Neural progenitor cell (in vitro differentiated cells): ENCODE data around the gene GAP43. TPM values are rescaled to one million over a fixed set of nuclear protein-coding genes. Genes with fewer than 3 reads are reported as not detected.

Experiments used
- DNase-seq: peaks from one replicate; pipeline ENCODE4 v3.0.0-alpha.2; 2016; ENCODE audit warnings: low spot score
- H2AFZ ChIP-seq: fragments of 200-600 bp; sonication (generic); replicated peaks from 2 replicates; pipeline ENCODE4 v1.6.1; 2016; ENCODE audit warnings: antibody characterized with exemption
- H3F3A ChIP-seq: fragments of 200-600 bp; sonication (generic); 2 replicates; pipeline ENCODE4 v1.6.1; 2016; ENCODE audit warnings: antibody characterized with exemption, low read depth
- H3K27ac ChIP-seq: fragments of 200-600 bp; sonication (generic); 2 replicates; pipeline ENCODE4 v1.5.1; 2016; ENCODE audit warnings: mild to moderate bottlenecking
- H3K27me3 ChIP-seq: fragments of 200-600 bp; sonication (generic); 2 replicates; pipeline ENCODE4 v1.6.1; 2016; ENCODE audit warnings: mild to moderate bottlenecking, moderate library complexity
- H3K36me3 ChIP-seq: fragments of 200-600 bp; sonication (generic); 2 replicates; pipeline ENCODE4 v1.5.1; 2016
- H3K4me1 ChIP-seq: fragments of 200-600 bp; sonication (generic); 2 replicates; pipeline ENCODE4 v1.6.1; 2016; ENCODE audit warnings: mixed run types
- H3K4me2 ChIP-seq: fragments of 200-600 bp; sonication (generic); 2 replicates; pipeline ENCODE4 v1.6.1; 2016
- H3K4me3 ChIP-seq: fragments of 200-600 bp; sonication (generic); 2 replicates; pipeline ENCODE4 v1.5.1; 2016
- H3K79me2 ChIP-seq: fragments of 200-600 bp; sonication (generic); 2 replicates; pipeline ENCODE4 v1.6.1; 2016; ENCODE audit warnings: low read depth
- H3K9ac ChIP-seq: fragments of 200-600 bp; sonication (generic); 2 replicates; pipeline ENCODE4 v1.6.1; 2016
- H3K9me3 ChIP-seq: fragments of 200-600 bp; sonication (generic); 2 replicates; pipeline ENCODE4 v1.5.1; 2016; ENCODE audit warnings: low read depth
- H4K20me1 ChIP-seq: fragments of 200-600 bp; sonication (generic); 2 replicates; pipeline ENCODE4 v1.6.1; 2016; ENCODE audit warnings: low read depth
- H3K27ac Mint-ChIP-seq: 3 replicates; pipeline ENCODE4 v1.8.0; 2021; ENCODE audit warnings: mixed read lengths
- H3K27me3 Mint-ChIP-seq: 2 replicates; pipeline ENCODE4 v1.8.0; 2022; ENCODE audit warnings: low read depth, mild to moderate bottlenecking, inconsistent platforms, moderate library complexity, mixed read lengths; ENCODE audit not compliant: insufficient read depth
- H3K36me3 Mint-ChIP-seq: 3 replicates; pipeline ENCODE4 v1.8.0; 2021; ENCODE audit warnings: mixed read lengths
- H3K4me1 Mint-ChIP-seq: 3 replicates; pipeline ENCODE4 v1.8.0; 2021; ENCODE audit warnings: mixed read lengths
- H3K4me3 Mint-ChIP-seq: 3 replicates; pipeline ENCODE4 v1.8.0; 2021; ENCODE audit warnings: mild to moderate bottlenecking, moderate library complexity, mixed read lengths
- H3K9me3 Mint-ChIP-seq: 3 replicates; pipeline ENCODE4 v1.8.0; 2020; ENCODE audit warnings: mixed read lengths
- EZH2 ChIP-seq: fragments of 200-600 bp; sonication (generic); IDR thresholded peaks from 2 replicates; pipeline ENCODE4 v1.6.1; 2017; ENCODE audit warnings: antibody characterized with exemption, mild to moderate bottlenecking, moderate library complexity
- EZH2phosphoT487 ChIP-seq: fragments of 200-600 bp; sonication (generic); IDR thresholded peaks from 2 replicates; pipeline ENCODE4 v1.6.1; 2017; ENCODE audit warnings: antibody characterized with exemption
- total RNA-seq: library from RNA; depleted of rRNA; stranded (reverse); fragments of >200 nt; gene quantifications from 2 replicates; pipeline ENCODE4 v1.2.3, GENCODE V29; 2015; ENCODE audit warnings: low replicate concordance
- TF ChIP-seq, protein P1 (sequence below): fragments of 200-600 bp; sonication (generic); IDR thresholded peaks from 2 replicates; pipeline ENCODE4 v1.5.1; 2017; ENCODE audit warnings: antibody characterized with exemption, mild to moderate bottlenecking

Gene GAP43
- total RNA-seq, 1 donor from 2014 or later = 5.0 TPM

DNA sequence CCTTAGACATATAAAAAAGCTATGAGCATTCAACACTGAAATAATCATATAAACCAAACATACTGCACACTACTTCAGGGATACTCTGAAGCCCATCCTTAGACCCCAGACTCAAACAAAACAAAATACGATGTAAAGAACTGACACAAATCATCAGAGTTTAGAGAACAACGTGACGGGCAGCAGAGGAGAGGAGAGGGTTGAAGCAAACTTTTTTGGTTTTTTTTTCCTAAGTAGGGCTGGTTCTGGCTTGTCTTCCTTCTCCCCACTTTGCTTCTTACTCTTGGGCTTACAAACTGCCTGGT, 34.7 kb downstream of the GAP43 start:
- no peak for DNase-seq
- H3K79me2 ChIP-seq = no peaks in the 10 kb centered on the region
- H2AFZ ChIP-seq = peak overlapping the region; percentile 86

DNA sequence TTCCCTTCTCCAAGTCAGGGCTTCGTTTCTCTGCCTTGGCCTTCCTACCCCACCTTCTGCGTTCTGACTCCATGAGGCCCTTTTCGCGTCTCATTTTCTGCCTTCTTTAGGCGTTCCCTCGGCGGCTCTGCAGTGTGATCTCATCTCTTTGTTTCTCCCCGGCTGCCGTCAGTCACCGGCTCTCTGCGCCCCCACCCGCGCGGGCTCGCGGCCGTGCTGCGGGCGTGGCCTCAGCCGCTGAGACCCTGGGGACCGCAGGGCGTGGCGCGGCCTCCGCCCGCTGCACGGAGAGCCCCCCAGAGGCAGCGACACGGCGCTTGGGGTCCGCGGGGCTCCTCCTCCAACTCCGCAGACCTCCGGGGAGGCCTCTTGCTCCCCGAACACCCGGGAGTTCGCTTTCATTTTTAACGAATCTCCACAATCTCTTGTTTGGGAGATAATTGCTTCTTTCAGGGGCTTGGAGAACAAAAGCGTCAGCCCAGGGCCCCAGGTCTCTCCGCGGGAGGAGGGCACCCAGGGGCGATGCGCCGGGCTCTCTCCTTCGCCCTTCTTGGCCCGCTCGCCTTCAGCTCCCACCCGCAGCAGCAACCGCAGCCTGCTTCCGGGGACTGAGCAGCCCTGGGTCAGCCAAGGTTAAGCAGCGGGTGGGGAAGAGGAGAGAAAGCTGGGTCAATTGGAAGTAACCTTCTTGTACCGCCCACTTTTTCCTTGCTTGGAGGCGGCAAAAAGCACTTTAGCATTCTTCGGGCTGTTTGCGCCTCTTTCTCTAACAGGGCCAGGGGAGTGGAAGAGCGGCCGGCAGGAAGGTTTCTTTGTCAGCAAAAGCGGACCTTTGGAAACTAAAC, 35.2 kb downstream of the GAP43 start:
- Histone ChIP-seq H3K27ac (peak overlapping the region; percentile 88), H2AFZ (peak overlapping the region; percentile 86), H3F3A (peaks cover 42% of the 10 kb centered on the region), H3K4me3 (peak overlapping the region; percentile 61), H3K9me3 (no peaks in the 10 kb centered on the region), H3K79me2 (no peaks in the 10 kb centered on the region), H4K20me1 (no peaks in the 10 kb centered on the region), H3K4me2 (peak overlapping the region; percentile 86), H3K36me3 (no peaks in the 10 kb centered on the region), H3K4me1 (peaks cover 38% of the 10 kb centered on the region), H3K9ac (peak overlapping the region; percentile 12), H3K27me3 (no peaks in the 10 kb centered on the region)
- TF ChIP-seq, protein P1, sequence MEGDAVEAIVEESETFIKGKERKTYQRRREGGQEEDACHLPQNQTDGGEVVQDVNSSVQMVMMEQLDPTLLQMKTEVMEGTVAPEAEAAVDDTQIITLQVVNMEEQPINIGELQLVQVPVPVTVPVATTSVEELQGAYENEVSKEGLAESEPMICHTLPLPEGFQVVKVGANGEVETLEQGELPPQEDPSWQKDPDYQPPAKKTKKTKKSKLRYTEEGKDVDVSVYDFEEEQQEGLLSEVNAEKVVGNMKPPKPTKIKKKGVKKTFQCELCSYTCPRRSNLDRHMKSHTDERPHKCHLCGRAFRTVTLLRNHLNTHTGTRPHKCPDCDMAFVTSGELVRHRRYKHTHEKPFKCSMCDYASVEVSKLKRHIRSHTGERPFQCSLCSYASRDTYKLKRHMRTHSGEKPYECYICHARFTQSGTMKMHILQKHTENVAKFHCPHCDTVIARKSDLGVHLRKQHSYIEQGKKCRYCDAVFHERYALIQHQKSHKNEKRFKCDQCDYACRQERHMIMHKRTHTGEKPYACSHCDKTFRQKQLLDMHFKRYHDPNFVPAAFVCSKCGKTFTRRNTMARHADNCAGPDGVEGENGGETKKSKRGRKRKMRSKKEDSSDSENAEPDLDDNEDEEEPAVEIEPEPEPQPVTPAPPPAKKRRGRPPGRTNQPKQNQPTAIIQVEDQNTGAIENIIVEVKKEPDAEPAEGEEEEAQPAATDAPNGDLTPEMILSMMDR = no peak
- TF ChIP-seq EZH2 (no peak), EZH2phosphoT487 (no peak)
- Mint-ChIP-seq H3K9me3 (no peaks in the 10 kb centered on the region), H3K27ac (peak overlapping the region; percentile 100), H3K27me3 (no peaks in the 10 kb centered on the region), H3K4me1 (peaks cover 62% of the 10 kb centered on the region), H3K36me3 (no peaks in the 10 kb centered on the region), H3K4me3 (peak overlapping the region; percentile 89)
- DNase-seq = peak; percentile 91

More for the DNA sequence above, 34.7 kb downstream of the GAP43 start:
- peak overlapping the region; percentile 88 for H3K27ac ChIP-seq
- H3K4me3 ChIP-seq = peak overlapping the region; percentile 61
- H3K4me1 ChIP-seq = peaks cover 38% of the 10 kb centered on the region
- no peaks in the 10 kb centered on the region for H3K9me3 Mint-ChIP-seq
- H3K27me3 ChIP-seq = no peaks in the 10 kb centered on the region
- no peaks in the 10 kb centered on the region for H3K27me3 Mint-ChIP-seq
- no peak for TF ChIP-seq EZH2
- TF ChIP-seq, protein P1 = no peak
- no peak for TF ChIP-seq EZH2phosphoT487
- peak overlapping the region; percentile 89 for H3K4me3 Mint-ChIP-seq
- H3K36me3 ChIP-seq = no peaks in the 10 kb centered on the region
- no peaks in the 10 kb centered on the region for H3K9me3 ChIP-seq
- peaks cover 42% of the 10 kb centered on the region for H3F3A ChIP-seq
- peak overlapping the region; percentile 100 for H3K27ac Mint-ChIP-seq
- peak overlapping the region; percentile 86 for H3K4me2 ChIP-seq
- H4K20me1 ChIP-seq = no peaks in the 10 kb centered on the region
- no peaks in the 10 kb centered on the region for H3K36me3 Mint-ChIP-seq
- H3K4me1 Mint-ChIP-seq = peaks cover 56% of the 10 kb centered on the region
- peak overlapping the region; percentile 12 for H3K9ac ChIP-seq

DNA sequence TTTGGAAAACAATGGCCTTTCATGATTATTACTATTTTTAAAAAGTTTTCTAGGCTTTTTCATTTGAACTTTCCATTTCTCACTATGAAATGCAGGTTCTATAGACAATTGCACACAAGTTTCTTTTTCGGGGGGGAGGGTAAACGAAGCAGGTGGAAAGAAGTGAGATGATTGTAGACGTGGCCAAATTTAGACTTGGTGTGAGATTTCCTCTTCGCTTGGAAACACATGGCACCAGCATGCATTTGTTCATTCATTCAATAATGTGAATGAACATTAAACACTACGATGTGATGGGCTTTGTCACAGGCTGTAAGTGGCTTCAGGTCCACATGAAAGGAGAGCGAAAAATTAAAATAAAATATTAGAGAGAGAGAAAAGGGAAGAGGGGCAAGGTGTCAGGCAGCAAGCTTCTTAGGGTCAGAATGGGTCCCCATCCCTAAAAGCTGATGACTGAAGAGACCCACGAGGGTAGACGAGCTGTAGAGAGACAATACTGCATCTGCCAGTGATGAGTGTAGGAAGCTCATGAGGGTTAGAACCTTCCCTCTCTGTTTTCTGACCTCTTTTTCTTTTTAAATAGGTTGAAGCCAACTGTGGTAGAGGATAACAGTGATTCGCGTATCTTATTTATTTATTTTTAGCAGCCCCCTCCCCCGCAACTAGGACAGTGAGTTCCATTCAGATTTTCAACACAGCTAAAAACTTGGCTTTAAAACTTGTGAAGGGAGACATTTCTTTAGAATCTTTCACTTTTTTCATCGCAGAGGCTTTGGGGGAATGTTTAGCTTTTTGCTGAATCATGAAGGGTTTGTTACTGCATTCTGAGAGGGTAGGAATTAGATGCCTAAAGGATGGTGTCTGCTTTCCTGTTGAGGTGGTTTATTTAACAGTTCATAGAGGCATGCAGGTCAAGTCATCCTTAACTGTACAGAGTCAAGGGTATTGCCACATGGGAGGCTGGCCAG, 36.2 kb downstream of the GAP43 start:
- Histone ChIP-seq H3K27me3 (no peaks in the 10 kb centered on the region), H3K4me1 (peaks cover 38% of the 10 kb centered on the region), H2AFZ (no peak overlapping the region), H3K4me2 (peak overlapping the region; percentile 86), H3K27ac (peak overlapping the region; percentile 88), H3K79me2 (no peaks in the 10 kb centered on the region), H3K4me3 (peak overlapping the region; percentile 61), H3K36me3 (no peaks in the 10 kb centered on the region), H3K9me3 (no peaks in the 10 kb centered on the region), H3K9ac (no peak overlapping the region), H4K20me1 (no peaks in the 10 kb centered on the region), H3F3A (peaks cover 42% of the 10 kb centered on the region)
- Mint-ChIP-seq H3K9me3 (no peaks in the 10 kb centered on the region), H3K4me3 (peak overlapping the region; percentile 89), H3K36me3 (no peaks in the 10 kb centered on the region), H3K27ac (peak overlapping the region; percentile 78), H3K27me3 (no peaks in the 10 kb centered on the region), H3K4me1 (peaks cover 62% of the 10 kb centered on the region)
- DNase-seq = no peak
- TF ChIP-seq, protein P1 = no peak
- TF ChIP-seq EZH2 = no peak
- TF ChIP-seq EZH2phosphoT487 = no peak
